Astrocyte of the cerebellum (primary cell): Measurements from ENCODE around the gene PLXND1.

ENCODE experiments used
- DNase-seq: peaks from one replicate; pipeline ENCODE4 v3.0.0-alpha.2; 2011; ENCODE audit warnings: low read depth
- H3K4me3 ChIP-seq: 2 replicates; pipeline ENCODE4 v1.5.1; 2011; ENCODE audit warnings: mild to moderate bottlenecking, low read depth, low read length, moderate library complexity
- CTCF ChIP-seq: IDR thresholded peaks from 2 replicates; pipeline ENCODE4 v1.5.1; 2012; ENCODE audit warnings: low read length, low read depth, moderate library complexity, mild to moderate bottlenecking; ENCODE audit errors: missing control alignments
- in situ Hi-C: cut with HindIII; loops from 2 replicates; pipeline ENCODE4 v1.10.0; 2017; ENCODE audit warnings: low sequenced_read_pairs

PLXND1 gene

GRCh38 chr3:129579991-129580390 lies 26.5 kb downstream of the PLXND1 start:
- no peak for DNase-seq
- TF ChIP-seq CTCF = no peak
- in situ Hi-C loops = no loop called here
- no peak overlapping the region for H3K4me3 ChIP-seq

GRCh38 chr3:129577925-129578786 lies 28.3 kb downstream of the PLXND1 start:
- no peak for DNase-seq
- in situ Hi-C loops = no loop called here
- TF ChIP-seq CTCF = no peak
- H3K4me3 ChIP-seq = no peak overlapping the region

- H3K4me3 ChIP-seq = no peak overlapping the region
- in situ Hi-C loops = no loop called here
- no peak for TF ChIP-seq CTCF
- DNase-seq = no peak
These were observed 29.1 kb downstream of the PLXND1 start for GRCh38 chr3:129577366-129577765.

- no peak for TF ChIP-seq CTCF
- no peak for DNase-seq
- no peak overlapping the region for H3K4me3 ChIP-seq
- in situ Hi-C loops = no loop called here
These were observed 29.7 kb downstream of the PLXND1 start for GRCh38 chr3:129576514-129577352.

- no peak for TF ChIP-seq CTCF
- in situ Hi-C loops = no loop called here
- DNase-seq = no peak
- H3K4me3 ChIP-seq = no peak overlapping the region
These were observed 30.5 kb downstream of the PLXND1 start for GRCh38 chr3:129575997-129576384.

GRCh38 chr3:129575233-129575996 lies 31.1 kb downstream of the PLXND1 start:
- no peak for TF ChIP-seq CTCF
- H3K4me3 ChIP-seq = no peak overlapping the region
- in situ Hi-C loops = no loop called here
- DNase-seq = no peak
